GM21528 (cell line): Measurements from ENCODE around the gene SH3RF3.

Experiments used
- ATAC-seq: cut with Tn5 transposase; IDR thresholded peaks from one replicate; pipeline ENCODE4 v1.9.1; 2021; ENCODE audit warnings: mild to moderate bottlenecking, moderate library complexity; ENCODE audit not compliant: unreplicated experiment, low FRiP score

The SH3RF3 gene

GRCh38 chr2:109196081-109196875 is 67.3 kb downstream of the SH3RF3 start:
- ATAC-seq, result no peak

DNA sequence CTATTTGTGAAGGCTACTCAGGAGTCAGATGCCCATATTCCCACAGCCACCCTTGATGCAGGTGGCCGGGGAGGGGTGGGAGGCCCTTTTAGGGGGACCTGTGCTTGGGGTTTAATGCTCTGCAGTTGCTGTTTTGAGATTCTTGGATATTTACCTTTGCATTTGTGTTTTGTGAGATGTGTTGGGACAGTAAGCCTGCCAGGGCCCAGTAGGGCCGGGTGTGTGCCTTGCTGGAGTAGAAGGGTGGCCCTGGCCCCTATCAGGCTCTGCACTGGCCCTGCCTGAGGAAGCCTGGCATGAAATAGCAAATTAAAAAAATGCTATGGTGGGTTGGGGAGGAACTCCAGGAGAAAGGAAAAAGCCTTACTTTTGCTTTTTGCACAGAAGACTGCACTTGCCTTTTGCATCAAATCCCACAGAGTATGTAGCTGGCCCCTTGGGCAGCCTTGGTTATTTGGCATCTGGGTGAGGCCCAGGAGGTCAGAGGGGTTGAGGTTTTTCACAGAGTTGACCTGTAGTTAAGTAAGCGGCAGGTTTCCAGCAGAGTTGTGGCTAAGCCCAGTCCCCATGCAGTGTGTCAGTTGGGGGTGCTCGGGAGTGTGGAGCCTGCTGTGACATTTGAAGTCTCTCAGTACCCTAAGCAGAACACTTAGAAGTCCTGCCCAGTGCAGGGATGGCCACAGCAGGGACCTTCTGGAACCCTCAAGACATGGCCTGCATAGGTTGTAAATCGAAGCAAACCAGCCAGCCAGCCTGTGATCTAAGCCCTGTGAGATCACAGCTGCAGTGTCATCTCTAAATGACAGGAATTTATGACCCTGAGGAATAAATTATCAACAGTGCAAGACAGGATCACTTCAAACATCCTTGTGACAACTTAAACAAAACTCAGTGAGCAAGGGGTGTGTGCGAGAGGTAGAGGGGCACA is 68.8 kb downstream of the SH3RF3 start:
- no peak for ATAC-seq

DNA sequence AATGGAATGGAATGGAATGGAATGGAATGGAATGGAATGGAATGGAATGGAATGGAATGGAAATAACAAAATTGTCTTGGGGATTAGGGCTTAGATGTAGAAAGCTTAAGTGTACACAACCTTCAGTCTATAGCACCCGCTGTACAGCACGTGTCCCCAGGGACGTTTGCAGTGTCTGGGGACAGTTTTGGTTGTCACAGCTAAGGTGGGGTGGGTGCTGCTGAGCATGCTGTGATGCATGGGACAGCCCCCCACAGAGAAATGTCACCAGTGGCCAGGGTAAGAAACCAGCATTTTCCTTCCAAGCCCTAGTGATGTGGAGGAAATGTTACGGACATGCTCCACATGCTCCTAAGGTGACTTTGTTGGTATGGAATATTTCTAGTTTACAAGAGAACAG is 70.8 kb downstream of the SH3RF3 start:
- ATAC-seq, result no peak

DNA sequence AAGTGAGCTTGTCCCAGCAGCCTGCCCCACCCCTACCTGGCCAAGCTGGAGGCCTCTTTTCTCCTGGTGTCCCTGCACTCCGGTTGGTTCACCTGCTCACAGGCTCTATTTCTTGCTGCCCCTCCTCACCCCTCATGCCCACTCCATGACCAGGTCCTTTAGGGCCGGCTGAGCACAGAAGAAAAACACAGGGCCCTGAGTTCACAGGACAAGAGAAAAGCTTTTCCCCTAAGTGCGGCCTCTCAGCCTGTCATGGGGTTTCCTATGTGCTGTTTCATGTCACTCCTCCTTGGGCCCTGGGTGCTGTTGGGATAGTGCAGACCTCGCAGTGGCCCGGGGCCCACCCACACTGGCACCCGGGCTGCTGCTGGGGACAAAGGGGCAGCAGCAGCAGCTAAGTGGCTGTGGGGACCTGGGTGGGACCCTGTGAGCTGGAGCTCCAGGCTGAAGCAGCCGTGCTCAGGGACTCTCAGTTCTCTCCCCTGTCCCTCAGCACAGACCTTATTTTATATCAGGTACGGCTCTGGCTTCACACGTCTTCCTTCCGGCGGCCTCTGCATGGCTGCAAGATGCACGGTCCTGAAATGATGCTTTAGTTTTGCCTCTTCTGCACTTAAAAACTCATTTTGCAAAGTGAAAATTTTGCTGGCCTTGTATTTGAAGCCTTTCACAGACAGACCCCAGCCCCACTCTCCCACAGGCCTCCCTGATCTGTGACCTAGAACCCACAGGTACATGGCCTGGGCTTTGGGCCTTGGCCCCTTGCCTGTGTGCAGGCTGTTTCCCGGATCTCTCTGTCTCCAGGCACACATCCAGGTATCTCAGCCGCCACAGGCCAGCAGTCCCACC is 71.8 kb downstream of the SH3RF3 start:
- no peak for ATAC-seq

DNA sequence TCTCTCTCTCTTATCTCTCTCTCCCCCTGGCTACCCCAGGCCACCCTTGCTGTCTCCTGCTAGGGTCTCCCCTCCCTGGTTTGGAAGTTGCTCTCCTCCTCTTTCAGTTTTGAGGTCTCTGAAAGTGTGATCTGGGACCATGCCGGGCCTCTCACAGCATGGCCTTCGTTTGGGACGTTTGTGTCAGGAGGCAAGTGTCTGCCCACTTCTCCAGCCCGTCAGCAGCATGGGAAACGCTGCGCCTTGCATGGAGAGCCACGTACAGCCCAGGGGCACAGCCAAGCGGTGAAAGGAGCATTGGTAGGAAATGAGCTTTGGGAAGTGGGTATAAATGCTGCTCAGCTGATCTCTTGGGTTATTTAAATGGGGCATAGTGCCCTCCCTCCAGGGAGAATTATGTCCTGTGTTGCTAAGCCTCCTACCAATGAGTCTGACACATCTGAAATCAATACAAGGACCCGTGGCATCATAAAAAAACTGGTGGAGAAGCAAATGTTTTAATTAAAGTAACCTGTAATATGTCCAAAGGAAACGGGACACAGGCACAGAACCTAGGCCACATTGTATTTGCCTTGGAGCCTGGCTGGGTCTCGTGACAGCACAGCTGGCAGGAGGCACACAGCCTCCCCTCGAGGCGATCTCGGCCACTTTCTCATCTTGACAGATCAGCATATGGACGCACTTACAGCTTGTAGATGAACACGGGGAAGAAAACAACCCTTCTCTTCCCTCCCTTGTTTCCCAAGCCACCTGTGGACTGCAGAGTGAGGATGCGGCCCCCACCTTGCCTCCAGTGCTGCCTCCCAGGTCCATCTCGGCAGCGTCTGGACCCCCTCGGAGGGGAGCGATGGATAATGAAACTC is 72.7 kb downstream of the SH3RF3 start:
- ATAC-seq, result no peak

DNA sequence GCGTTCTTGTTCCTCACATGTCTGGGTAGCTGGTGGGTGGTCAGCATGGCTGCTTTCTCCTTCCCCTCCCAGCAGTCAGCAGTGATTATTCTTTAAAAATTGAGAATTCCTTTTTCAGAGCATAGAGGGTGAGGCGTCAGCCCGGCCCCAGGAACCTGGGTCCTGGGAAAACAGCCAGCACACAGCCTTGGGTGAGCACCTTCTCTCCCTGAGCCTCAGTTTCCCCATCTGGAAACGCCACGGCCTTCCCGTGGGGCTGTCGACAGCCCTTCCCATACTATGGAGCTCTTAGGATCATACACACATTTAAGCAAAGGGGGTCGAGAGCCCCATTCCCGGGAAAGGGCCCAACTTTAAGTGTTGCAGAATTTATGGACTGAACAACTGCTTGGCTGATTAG is 73.5 kb downstream of the SH3RF3 start:
- ATAC-seq, result no peak

DNA sequence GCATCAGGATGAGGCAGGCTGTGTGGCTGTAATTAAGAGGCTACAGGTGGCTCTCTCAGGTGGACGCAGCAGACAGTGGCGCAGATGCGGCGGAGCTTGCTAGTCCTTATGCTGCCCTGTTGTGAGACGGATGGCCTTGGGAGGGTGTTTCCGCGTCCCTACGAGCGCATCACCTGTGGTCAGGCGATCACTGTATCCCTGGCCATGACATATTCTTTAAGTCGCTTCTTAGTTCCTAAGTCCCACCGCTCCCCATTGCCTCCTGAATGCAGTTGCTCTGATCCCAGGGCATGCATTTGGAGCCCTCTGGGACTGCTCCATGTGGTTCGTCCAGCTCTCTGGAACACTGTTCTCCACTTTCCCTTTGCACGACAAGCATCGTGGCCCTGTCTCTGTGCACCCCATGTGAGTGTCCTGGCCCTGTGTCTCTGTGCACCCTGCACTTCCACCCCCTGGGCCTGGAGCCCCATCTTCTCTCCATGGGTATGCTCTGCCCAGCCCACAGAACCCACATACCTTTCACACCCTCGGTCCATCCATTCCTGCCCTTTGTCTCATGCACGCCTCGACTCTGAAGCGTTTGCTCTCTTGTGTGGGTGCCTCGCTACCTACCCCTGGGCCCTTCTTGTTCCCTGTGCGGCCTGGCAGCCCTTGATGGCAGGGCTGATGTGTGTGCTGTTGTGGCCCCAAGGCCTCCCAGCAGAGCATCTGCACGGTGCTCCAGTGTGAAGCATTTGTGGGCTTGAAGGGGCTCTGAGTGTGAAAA is 74.4 kb downstream of the SH3RF3 start:
- ATAC-seq, result no peak

GRCh38 chr2:109204412-109204811 is 75.4 kb downstream of the SH3RF3 start:
- ATAC-seq, result no peak

DNA sequence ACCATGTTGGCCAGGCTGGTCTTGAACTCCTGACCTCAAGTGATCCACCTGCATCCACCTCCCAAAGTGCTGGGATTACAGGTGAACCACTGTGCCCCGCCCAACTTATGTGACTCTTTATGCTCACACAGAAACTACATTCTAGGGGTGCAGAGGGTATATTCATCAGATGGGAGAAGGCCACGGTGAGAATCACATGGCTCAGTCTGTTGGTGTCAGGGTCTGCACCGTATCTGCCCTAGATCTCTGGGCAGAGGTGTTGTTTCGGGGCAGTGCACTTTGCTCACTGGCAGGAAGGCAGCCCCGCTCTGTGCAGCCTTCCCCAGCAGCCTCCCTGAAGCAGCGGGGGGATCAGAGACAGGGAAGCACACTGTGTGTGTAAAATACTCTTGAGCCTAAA is 76.4 kb downstream of the SH3RF3 start:
- ATAC-seq, result no peak

DNA sequence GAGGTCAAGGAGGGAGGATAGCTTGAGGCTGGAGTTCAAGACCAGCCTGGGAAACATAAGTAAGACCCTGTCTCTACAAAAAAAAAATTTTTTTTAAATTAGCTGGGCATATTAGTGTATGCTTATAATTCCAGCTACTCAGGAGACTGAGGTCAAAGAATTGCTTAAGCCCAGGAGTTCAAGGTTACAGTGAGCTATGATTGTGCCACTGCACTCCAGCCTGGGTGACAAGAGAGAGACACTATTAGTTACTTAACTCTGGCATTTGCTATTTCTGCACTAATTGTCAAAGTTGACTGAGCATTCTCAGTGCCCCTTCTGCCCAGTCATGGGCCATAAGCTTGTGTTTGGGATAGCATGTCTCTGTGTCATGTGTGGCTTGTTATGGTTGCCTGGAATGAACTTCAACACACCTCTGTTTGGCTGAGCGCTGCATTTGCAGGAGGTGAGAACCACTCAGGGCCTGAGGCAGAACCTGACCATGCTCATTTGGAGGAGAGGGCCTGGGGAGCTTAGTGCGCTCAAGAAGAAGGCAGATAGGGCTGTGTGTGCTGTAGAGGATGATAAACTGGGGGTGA is 77.7 kb downstream of the SH3RF3 start:
- no peak for ATAC-seq

DNA sequence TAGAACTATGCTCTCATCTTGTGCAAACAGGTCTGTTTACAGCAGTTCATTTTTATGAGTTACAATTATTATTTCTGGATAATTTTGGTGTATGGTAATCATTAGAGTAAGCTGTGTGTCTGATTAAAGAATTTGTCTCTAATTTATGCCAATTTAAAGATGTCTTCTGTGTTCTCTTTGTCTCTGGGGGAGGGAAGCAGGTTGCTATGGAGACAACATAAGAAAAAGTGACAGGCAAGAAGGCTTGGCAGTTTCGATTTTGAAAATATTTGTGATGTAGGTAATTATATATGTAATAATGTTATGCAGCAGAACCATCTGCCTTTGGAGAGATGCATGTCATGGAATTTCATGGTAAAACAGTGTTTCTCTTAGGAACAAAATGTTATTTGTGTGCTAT is 78.2 kb downstream of the SH3RF3 start:
- ATAC-seq, result no peak

DNA sequence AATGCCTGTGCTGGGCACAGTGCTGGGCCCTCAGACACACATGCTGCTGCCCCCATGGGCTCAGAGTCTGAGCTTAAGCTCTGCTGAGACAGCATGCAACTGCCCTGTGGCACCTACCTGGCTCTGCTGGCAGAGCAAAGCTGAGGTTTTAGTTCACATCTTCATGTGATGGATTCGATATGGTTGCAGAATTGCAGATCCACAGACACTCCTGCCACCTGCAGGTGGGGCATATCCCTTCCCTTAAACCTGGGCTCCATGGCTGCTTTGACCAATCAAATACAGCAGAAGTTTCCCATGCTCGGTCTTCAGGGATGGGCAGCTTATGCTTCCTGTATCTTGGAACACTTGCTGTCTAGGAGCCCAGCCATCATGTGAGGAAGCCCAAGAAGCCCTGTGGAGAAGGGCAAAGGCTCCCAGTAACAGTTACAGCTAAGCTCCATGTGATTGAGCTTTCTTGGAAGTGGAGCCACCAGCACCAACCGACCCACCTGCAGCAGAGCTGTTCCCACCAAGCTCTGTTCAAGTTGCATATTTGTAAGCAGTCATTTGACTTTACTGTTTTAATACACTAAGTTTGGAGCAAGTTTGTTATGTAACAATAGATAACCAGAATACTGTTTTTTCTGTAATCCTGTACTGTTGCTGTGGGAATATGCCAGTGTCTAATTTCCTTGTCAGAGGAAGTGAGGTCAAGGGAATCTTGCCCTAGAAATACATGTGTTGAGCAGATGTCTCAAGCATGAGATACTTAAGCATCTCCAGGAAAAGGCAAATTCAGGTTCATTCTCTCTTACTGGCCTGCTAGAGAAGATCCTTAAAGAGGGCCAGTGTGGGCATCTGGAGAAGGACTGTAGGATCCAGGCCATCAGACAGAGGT is 79.3 kb downstream of the SH3RF3 start:
- ATAC-seq, result no peak

DNA sequence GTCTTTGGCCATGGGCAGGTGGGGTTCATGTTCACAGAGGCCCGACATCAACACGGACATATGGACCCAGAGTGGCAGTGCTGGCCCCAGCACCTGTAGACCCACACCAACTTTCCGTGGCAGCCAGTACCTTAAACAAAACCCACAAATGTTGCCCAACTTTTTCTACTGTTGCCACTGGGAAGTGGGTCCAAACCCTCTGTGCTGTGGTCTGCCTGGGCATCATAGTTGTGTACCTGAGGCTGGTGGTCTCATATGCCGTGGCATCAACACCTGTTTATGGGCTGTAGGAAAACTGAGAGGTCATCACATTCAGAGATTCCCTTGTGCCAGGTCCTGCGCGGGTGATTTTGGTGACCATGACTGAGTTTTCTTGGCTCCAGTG is 79.9 kb downstream of the SH3RF3 start:
- ATAC-seq, result no peak

GRCh38 chr2:109209412-109209811 is 80.4 kb downstream of the SH3RF3 start:
- no peak for ATAC-seq

- ATAC-seq, result no peak
Observed at GRCh38 chr2:109209941-109210340, 80.9 kb downstream of the SH3RF3 start.

- ATAC-seq, result no peak
Observed at GRCh38 chr2:109210431-109211200, 81.6 kb downstream of the SH3RF3 start.

DNA sequence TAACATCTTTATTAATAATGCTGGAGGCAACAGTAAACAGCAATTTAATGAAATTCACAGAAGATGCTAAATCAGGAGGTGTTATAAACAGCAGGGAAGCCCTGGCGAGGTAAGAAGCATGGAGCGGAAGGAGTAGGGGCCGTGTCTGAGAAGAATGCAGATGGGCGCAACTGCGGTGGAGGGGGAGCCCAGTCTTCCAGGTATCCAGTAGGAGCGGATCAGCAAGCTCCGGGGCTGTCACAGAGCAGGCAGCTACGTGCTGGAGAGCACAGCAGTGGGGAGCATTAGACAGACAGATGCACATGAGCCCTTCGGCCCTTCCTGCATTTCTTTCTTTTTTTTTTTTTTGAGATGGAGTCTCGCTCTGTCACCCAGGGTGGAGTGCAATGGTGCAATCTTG is 82.3 kb downstream of the SH3RF3 start:
- ATAC-seq, result no peak
